K562 (cell line): ENCODE data around the gene SH2D5. TPM values are rescaled to one million over a fixed set of nuclear protein-coding genes. Genes with fewer than 3 reads are reported as not detected.
A peak's percentile ranks its signal among the peaks of the same experiment; 100 is the strongest.

ENCODE experiments used
- ATAC-seq: fragments of 200-7000 bp; cut with Tn5 transposase; 3 replicates; pipeline ENCODE4 v1.9.1; 2020; ENCODE audit warnings: moderate library complexity
- BruUV-seq: library from RNA; stranded (reverse); fragments of 400-500 nt; replicated peaks from 2 replicates; lab custom pipeline; 2021; lab: Mats Ljungman, UMichigan
- CTCF ChIA-PET: fragments of 300-600 bp; formaldehyde crosslinking; extraction: SDS; loops from one replicate; lab custom pipeline; 2021; ENCODE audit warnings: low intra/inter-chr PET ratio; lab: Yijun Ruan, JAX
- POLR2A ChIA-PET: fragments of 300-600, 350-650 bp; sonication (Branson Sonifier 250); formaldehyde crosslinking; extraction: SDS; loops from one replicate; lab custom pipeline; 2021; ENCODE audit warnings: antibody characterized with exemption, inconsistent platforms; lab: Yijun Ruan, JAX
- DNase-seq, 4 experiments: peaks; one replicate each; pipeline versions ENCODE4 v3.0.0 to v3.0.0-alpha.2; 2011 to 2018; ENCODE audit warnings: low spot score in 3 of 4, mixed read lengths in 3 of 4; ENCODE audit errors: extremely low read depth in 1 of 4
- FAIRE-seq: peaks from 2 replicates; lab custom pipeline; 2011; peaks lifted over from hg19 to GRCh38; lab: Jason Lieb, UNC
- H2AFZ ChIP-seq: 2 replicates; pipeline ENCODE4 v1.6.0; 2011; ENCODE audit warnings: low read depth, low read length, control low read depth, inconsistent platforms
- H3K27ac ChIP-seq: fragments of 200-600 bp; 3 replicates; pipeline ENCODE4 v1.8.0; 2011; ENCODE audit warnings: low read depth, mild to moderate bottlenecking, control low read depth, inconsistent platforms, low read length, moderate library complexity, mixed read lengths; ENCODE audit errors: extremely low read depth
- H3K27me3 ChIP-seq, 2 experiments: fragments of 300-600 bp in 1 of 2; 2 replicates in 1 of 2; 3 replicates in 1 of 2; pipeline versions ENCODE4 v1.6.0 to v1.8.0; 2011; ENCODE audit warnings: inconsistent platforms in 2 of 2, low read length in 2 of 2, mild to moderate bottlenecking in 1 of 2, mixed read lengths in 1 of 2, moderate library complexity in 1 of 2; ENCODE audit not compliant: control insufficient read depth in 2 of 2, insufficient read depth in 2 of 2
- H3K36me3 ChIP-seq: fragments of 300-600 bp; 3 replicates; pipeline ENCODE4 v1.8.0; 2011; ENCODE audit warnings: mild to moderate bottlenecking, low read length, inconsistent platforms; ENCODE audit not compliant: control insufficient read depth, insufficient read depth
- H3K4me1 ChIP-seq, 2 experiments: fragments of 200-600 bp in 1 of 2; replicated peaks in 1 of 2; 2 replicates in 1 of 2; 3 replicates in 1 of 2; pipeline versions ENCODE4 v1.5.1 to v1.8.0; 2011; ENCODE audit warnings: inconsistent platforms in 2 of 2, low read length in 2 of 2, mild to moderate bottlenecking in 1 of 2, mixed read lengths in 1 of 2, moderate library complexity in 1 of 2; ENCODE audit not compliant: control insufficient read depth in 2 of 2, insufficient read depth in 2 of 2
- H3K4me2 ChIP-seq: 2 replicates; pipeline ENCODE4 v1.6.1; 2011; ENCODE audit warnings: low read length, control low read depth, inconsistent platforms, mixed read lengths; ENCODE audit not compliant: insufficient read depth
- H3K4me3 ChIP-seq: fragments of 200-600 bp; sonication (generic), shearing (Covaris generic); 2 replicates; pipeline ENCODE4 v1.5.1; 2016; ENCODE audit warnings: control low read depth, inconsistent platforms
- H3K79me2 ChIP-seq: fragments of 200-600 bp; 3 replicates; pipeline ENCODE4 v1.8.0; 2011; ENCODE audit warnings: low read length, inconsistent platforms; ENCODE audit not compliant: control insufficient read depth, insufficient read depth
- H3K9ac ChIP-seq, 2 experiments: 2 replicates each; pipeline versions ENCODE4 v1.6.0 to v1.6.1; 2011; ENCODE audit warnings: low read depth in 2 of 2, low read length in 2 of 2, control low read depth in 1 of 2, inconsistent platforms in 1 of 2, mild to moderate bottlenecking in 1 of 2, mixed read lengths in 1 of 2; ENCODE audit not compliant: insufficient read depth in 1 of 2
- H3K9me1 ChIP-seq: one replicate; pipeline ENCODE4 v1.6.0; 2011; ENCODE audit warnings: inconsistent platforms, mild to moderate bottlenecking, low read length, moderate library complexity; ENCODE audit not compliant: control insufficient read depth, insufficient read depth
- H3K9me3 ChIP-seq: replicated peaks from 2 replicates; pipeline ENCODE4 v1.5.1; 2011; ENCODE audit warnings: low read depth, low read length, inconsistent platforms; ENCODE audit not compliant: control insufficient read depth, insufficient read depth
- H4K20me1 ChIP-seq: replicated peaks from 2 replicates; pipeline ENCODE4 v1.6.1; 2011; ENCODE audit warnings: low read length, inconsistent platforms, mixed read lengths; ENCODE audit not compliant: control insufficient read depth, insufficient read depth
- MNT ChIP-seq, 2 experiments: fragments of 450-650 bp; conservative IDR thresholded peaks; 2 replicates each; pipeline ENCODE4 v1.6.1; 2017; ENCODE audit warnings: mild to moderate bottlenecking in 2 of 2, moderate library complexity in 2 of 2
- PHF20 ChIP-seq: fragments of 450-650 bp; IDR thresholded peaks from 2 replicates; pipeline ENCODE4 v1.6.1; 2018; ENCODE audit not compliant: partially characterized antibody
- THAP12 ChIP-seq: fragments of 250-450 bp; sonication (Bioruptor Pico); IDR thresholded peaks from 2 replicates; pipeline ENCODE4 v1.9.0; 2021; ENCODE audit warnings: mild to moderate bottlenecking, inconsistent platforms
- ZNF280B ChIP-seq: fragments of 250-450 bp; sonication (Bioruptor Pico); IDR thresholded peaks from 2 replicates; pipeline ENCODE4 v1.5.1; 2021; ENCODE audit warnings: mild to moderate bottlenecking
- WGBS: fragments of 100-300 bp; shearing (Covaris generic); methylation state at CpG from one replicate; pipeline ENCODE4 v1.1.6; 2016; ENCODE audit warnings: low coverage, mixed read lengths; ENCODE audit not compliant: insufficient coverage; ENCODE audit errors: missing lambda C conversion rate; 5-methylcytosine and 5-hydroxymethylcytosine counted together
- in situ Hi-C: fragments of 300-500 bp; cut with MboI; formaldehyde crosslinking; loops from 4 replicates; pipeline ENCODE4 v1.15.0; 2018; ENCODE audit warnings: inconsistent platforms, mixed read lengths
- intact Hi-C: fragments of 100-400 bp; cut with micrococcal nuclease; formaldehyde crosslinking; loops from 2 replicates; pipeline ENCODE4 v1.14.2; 2022
- polyA plus RNA-seq, 8 experiments: library from polyadenylated mRNA; depleted of rRNA in 4 of 8; stranded (reverse) in 5 of 8; unstranded in 3 of 8; fragments of >200 nt; fragmentation: Nextera tagmentation in 2 of 8; fragmentation: Illumina TruSeq in 1 of 8; extraction: Ambion mirVana in 2 of 8; extraction: Trizol in 1 of 8; gene quantifications; 2 replicates each; pipeline versions ENCODE4 v1.2.1 to v1.2.3, GENCODE V29; 2011 to 2014; ENCODE audit warnings: inconsistent platforms in 1 of 8, missing spikeins in 1 of 8
- total RNA-seq, 7 experiments: library from RNA; depleted of rRNA in 6 of 7; stranded (reverse); fragments of >200 nt in 6 of 7; fragmentation: Illumina TruSeq in 2 of 7; extraction: Trizol in 2 of 7; gene quantifications; 2 replicates each; pipeline versions ENCODE4 v1.2.1 to v1.2.3, GENCODE V29; 2011 to 2021; ENCODE audit warnings: low replicate concordance in 1 of 7
- TF ChIP-seq, protein P1 (sequence below): fragments of 250-450 bp; sonication (Bioruptor Pico); IDR thresholded peaks from 2 replicates; pipeline ENCODE4 v1.8.0; 2022; ENCODE audit warnings: moderate library complexity, mild to moderate bottlenecking, inconsistent platforms

The SH2D5 gene
- total and polyA plus RNA-seq, 9 of the 15 experiments (the other 6 are each of a cell fraction or from before 2014, with no cell fraction given), result 0.06 to 0.11 TPM; not detected in 7

GRCh38 chr1:20723159-20723536, 9.4 kb downstream of the SH2D5 start (continued):
- no peak for TF ChIP-seq THAP12 (CRISPR knock-in tag)
- TF ChIP-seq PHF20, result no peak
- TF ChIP-seq, protein P1, sequence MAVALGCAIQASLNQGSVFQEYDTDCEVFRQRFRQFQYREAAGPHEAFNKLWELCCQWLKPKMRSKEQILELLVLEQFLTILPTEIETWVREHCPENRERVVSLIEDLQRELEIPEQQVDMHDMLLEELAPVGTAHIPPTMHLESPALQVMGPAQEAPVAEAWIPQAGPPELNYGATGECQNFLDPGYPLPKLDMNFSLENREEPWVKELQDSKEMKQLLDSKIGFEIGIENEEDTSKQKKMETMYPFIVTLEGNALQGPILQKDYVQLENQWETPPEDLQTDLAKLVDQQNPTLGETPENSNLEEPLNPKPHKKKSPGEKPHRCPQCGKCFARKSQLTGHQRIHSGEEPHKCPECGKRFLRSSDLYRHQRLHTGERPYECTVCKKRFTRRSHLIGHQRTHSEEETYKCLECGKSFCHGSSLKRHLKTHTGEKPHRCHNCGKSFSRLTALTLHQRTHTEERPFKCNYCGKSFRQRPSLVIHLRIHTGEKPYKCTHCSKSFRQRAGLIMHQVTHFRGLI (CRISPR knock-in tag), result no peak

DNA sequence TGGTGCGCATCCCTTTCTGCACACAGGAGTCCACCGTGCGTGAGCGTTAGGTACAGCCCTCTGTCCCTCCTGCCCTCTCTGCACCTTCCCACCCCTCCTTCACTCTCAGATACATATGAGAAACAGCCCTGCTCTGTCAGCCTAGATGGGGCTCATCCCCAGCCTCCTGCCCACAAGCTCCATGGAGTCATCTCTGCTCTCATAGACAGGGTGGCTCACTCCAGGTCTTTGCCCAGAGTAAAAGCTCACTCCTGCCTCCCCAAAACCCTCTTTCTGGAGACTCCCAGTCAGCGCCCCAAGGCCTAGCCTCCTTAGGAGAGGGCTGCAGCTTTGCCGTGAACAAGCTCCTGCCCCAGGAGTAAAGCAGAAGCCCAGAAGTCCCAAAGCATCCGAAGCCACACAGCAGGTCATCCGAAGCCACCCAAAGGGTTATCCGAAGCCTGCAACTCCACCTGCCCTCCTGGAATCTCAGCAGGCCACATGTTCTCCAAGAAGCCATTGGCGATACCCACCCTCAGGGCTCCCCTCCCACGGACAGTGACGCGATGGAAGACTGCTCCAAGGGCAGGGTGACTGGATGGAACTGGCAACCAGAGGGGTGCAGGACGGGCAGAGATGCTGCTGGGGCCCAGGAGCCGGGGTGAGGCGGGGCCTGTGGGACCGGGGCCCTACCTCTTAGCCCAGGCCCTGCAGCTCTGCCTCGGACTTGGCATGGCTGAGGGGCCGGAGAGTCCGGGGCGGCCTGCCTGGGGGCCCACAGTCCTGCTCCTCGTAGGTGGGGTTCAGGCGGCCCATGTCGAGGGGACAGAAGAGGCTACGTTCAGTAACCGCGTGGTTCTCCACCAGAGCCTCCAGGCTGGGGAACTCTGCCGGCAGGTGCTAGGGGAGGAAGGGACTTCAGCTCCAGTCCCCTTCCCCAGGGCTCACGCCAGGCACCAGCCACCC, 11.1 kb downstream of the SH2D5 start:
- Histone ChIP-seq H3K27ac (no peak overlapping the region), H3K9ac (peak overlapping the region in 1 of 2 experiments; percentile 39; a peak in 1 of 4 replicates), H3K4me2 (no peak overlapping the region), H3K36me3 (no peaks in the 10 kb centered on the region), H3K9me1 (no peaks in the 10 kb centered on the region), H3K27me3 (peaks cover 21 to 82% of the 10 kb centered on the region in 2 experiments; a peak in 4 of 5 replicates), H3K4me3 (no peak overlapping the region), H3K79me2 (no peaks in the 10 kb centered on the region), H3K9me3 (no peaks in the 10 kb centered on the region), H2AFZ (no peak overlapping the region), H3K4me1 (peaks cover 0 to 59% of the 10 kb centered on the region in 2 experiments; a peak in 2 of 5 replicates), H4K20me1 (peaks cover 16% of the 10 kb centered on the region; the same call in 1 of the 2 replicates)
- BruUV-seq, result no TSS peak
- no peak for ATAC-seq
- ChIA-PET CTCF (no interaction called here), POLR2A (interaction anchor here (0.6 to 1.2 kb wide), 3 partner anchors 15 to 191 kb away, joined by 3 read pairs; no protein-coding TSS in a partner anchor)
- no peak for FAIRE-seq
- 10% methylated on average over 28 of the region's 29 CpGs for WGBS
- TF ChIP-seq ZNF280B (CRISPR knock-in tag), result no peak
- no peak for TF ChIP-seq MNT (conservative IDR thresholded peaks at IDR 0.05)
- in situ Hi-C loops (no loop called here), intact Hi-C loops (no loop called here)
- no peak for DNase-seq
